ELR (cell line): ENCODE data around the gene CERS3.

Experiments used
- DNase-seq: peaks from one replicate; pipeline ENCODE4 v3.0.0-alpha.2; 2015; ENCODE audit warnings: low read depth

CERS3 gene

GRCh38 chr15:100529556-100529955, 806 bp upstream of the CERS3 start:
- no peak for DNase-seq

- no peak for DNase-seq
Observed at GRCh38 chr15:100526027-100526481, 2.7 kb downstream of the CERS3 start.

- DNase-seq: no peak
Observed at GRCh38 chr15:100525436-100525835, 3.3 kb downstream of the CERS3 start.

GRCh38 chr15:100524326-100524725, 4.4 kb downstream of the CERS3 start:
- no peak for DNase-seq

GRCh38 chr15:100521907-100522306, 6.8 kb downstream of the CERS3 start:
- no peak for DNase-seq

GRCh38 chr15:100520132-100520921, 8.4 kb downstream of the CERS3 start:
- DNase-seq: no peak

GRCh38 chr15:100517846-100518245, 10.9 kb downstream of the CERS3 start:
- no peak for DNase-seq

GRCh38 chr15:100516643-100517512, 11.9 kb downstream of the CERS3 start:
- DNase-seq: no peak

GRCh38 chr15:100515758-100516157, 13.0 kb downstream of the CERS3 start:
- DNase-seq: no peak

- no peak for DNase-seq
Observed at GRCh38 chr15:100508641-100509300, 20.0 kb downstream of the CERS3 start.

GRCh38 chr15:100502651-100503050, 26.1 kb downstream of the CERS3 start:
- DNase-seq: no peak

GRCh38 chr15:100501117-100501516, 27.6 kb downstream of the CERS3 start:
- DNase-seq: no peak

GRCh38 chr15:100500226-100500990, 28.3 kb downstream of the CERS3 start:
- DNase-seq: no peak

- DNase-seq: no peak
Observed at GRCh38 chr15:100495861-100496260, 32.9 kb downstream of the CERS3 start.

- DNase-seq: no peak
Observed at GRCh38 chr15:100493213-100493612, 35.5 kb downstream of the CERS3 start.

- DNase-seq: no peak
Observed at GRCh38 chr15:100484443-100484842, 44.3 kb downstream of the CERS3 start.

GRCh38 chr15:100483370-100483769, 45.4 kb downstream of the CERS3 start:
- no peak for DNase-seq

- no peak for DNase-seq
Observed at GRCh38 chr15:100476805-100477204, 51.9 kb downstream of the CERS3 start.

GRCh38 chr15:100472736-100473135, 56.0 kb downstream of the CERS3 start:
- no peak for DNase-seq

GRCh38 chr15:100471933-100472332, 56.8 kb downstream of the CERS3 start:
- no peak for DNase-seq

- peak; percentile 10 for DNase-seq
Observed at GRCh38 chr15:100468285-100468684, 60.5 kb downstream of the CERS3 start.

GRCh38 chr15:100466073-100466472, 62.7 kb downstream of the CERS3 start:
- no peak for DNase-seq
